Tibial nerve (tissue), 4 donors: ENCODE data around the gene CLCNKA. TPM values are rescaled to one million over a fixed set of nuclear protein-coding genes. Genes with fewer than 3 reads are reported as not detected.

Experiments
- DNase-seq, 2 donors: peaks; one replicate each; pipeline ENCODE4 v3.0.0-alpha.2; 2019; ENCODE audit warnings: low spot score in 2 of 2
- H3K27ac ChIP-seq, 4 donors: fragments of 200-600 bp; sonication (generic) in 3 of 4; one replicate each; pipeline ENCODE4 v1.5.1; 2017 to 2019; ENCODE audit warnings: mild to moderate bottlenecking in 1 of 4
- H3K27me3 ChIP-seq, 2 donors: fragments of 200-600 bp; sonication (generic) in 1 of 2; one replicate each; pipeline versions ENCODE4 v1.5.1 to v1.6.0; 2017 to 2019
- H3K36me3 ChIP-seq, 3 donors: fragments of 200-600 bp; sonication (generic); one replicate each; pipeline ENCODE4 v1.5.1; 2018 to 2019
- H3K4me1 ChIP-seq, 4 donors: fragments of 200-600 bp; sonication (generic) in 3 of 4; one replicate each; pipeline ENCODE4 v1.5.1; 2017 to 2019
- H3K4me3 ChIP-seq, 4 donors: fragments of 200-600 bp; sonication (generic) in 3 of 4; one replicate each; pipeline ENCODE4 v1.5.1; 2017 to 2019; ENCODE audit warnings: mild to moderate bottlenecking in 1 of 4, moderate library complexity in 1 of 4
- H3K9me3 ChIP-seq, 4 donors: fragments of 200-600 bp; sonication (generic) in 3 of 4; one replicate each; pipeline ENCODE4 v1.5.1; 2017 to 2019
- EP300 ChIP-seq, 2 donors: sonication (generic); formaldehyde crosslinking; IDR thresholded peaks; one replicate each; pipeline ENCODE4 v1.6.1; 2017; ENCODE audit warnings: antibody characterized with exemption in 2 of 2, mild to moderate bottlenecking in 1 of 2
- POLR2A ChIP-seq, 2 donors: fragments of 450-650 bp; IDR thresholded peaks; one replicate each; pipeline ENCODE4 v1.6.1; 2017; ENCODE audit warnings: antibody characterized with exemption in 2 of 2, mild to moderate bottlenecking in 2 of 2, moderate library complexity in 2 of 2
- WGBS, 2 donors: methylation state at CpG; one replicate each; pipeline ENCODE4 v1.1.5; 2018; 5-methylcytosine and 5-hydroxymethylcytosine counted together
- total RNA-seq, 4 donors: library from RNA; depleted of rRNA; stranded (reverse); fragments of >200 nt; gene quantifications; one replicate each; pipeline ENCODE4 v1.1.0, GENCODE V29; 2016
- TF ChIP-seq, protein P1 (sequence below), 5 experiments: fragments of 200-600 bp in 3 of 5; fragments of 450-650 bp in 2 of 5; sonication (generic) in 3 of 5; IDR thresholded peaks; one replicate each; pipeline ENCODE4 v1.5.1; 2016 to 2019; ENCODE audit warnings: antibody characterized with exemption in 5 of 5, mild to moderate bottlenecking in 3 of 5, moderate library complexity in 2 of 5

Gene CLCNKA
- total RNA-seq, 4 donors from 2014 or later = not detected

DNA sequence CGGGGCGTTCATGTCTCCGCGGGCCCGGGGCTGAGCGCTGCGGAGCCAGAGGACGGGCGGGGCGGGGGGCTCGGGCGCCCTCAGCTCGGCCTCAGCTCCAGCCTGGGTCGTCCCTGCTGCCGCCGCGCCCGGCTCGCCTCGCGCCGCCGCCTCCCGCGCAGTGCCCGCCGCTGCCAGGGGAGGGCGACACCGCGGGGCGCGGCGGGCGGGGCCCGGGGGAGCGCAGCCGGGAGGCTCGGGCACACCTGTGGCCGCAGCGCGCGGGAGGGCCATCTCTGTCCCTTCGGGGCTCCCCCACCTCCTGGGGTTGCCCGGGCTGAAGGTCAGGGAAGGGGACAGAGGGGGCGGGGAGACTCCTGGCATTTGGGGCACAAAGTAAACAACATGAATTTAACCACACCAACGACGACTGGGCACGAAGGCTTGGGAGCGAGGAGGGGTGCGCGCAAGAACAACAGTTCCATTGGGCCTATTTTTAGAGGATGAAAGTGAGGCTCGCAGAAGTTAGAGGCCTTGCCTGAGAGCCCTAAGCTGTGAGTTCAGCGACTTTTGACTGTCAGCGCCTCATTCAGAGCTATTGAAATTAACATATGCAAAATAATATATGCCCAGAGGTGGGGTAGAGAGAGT is 51.8 kb downstream of the CLCNKA start, which contains the start of gene FAM131C:
Gene FAM131C, minus strand, starts transcription at position 162 of the 630 bp plus-strand sequence. CDS start 209 bp downstream, outside the sequence.
- no peak within 1 kb of the TSS for H3K27ac ChIP-seq
- H3K4me3 ChIP-seq = peak within 1 kb of the TSS; percentile 22 to 52 (median 25)
- no peak for TF ChIP-seq POLR2A (IDR thresholded peaks at IDR 0.05)
- TF ChIP-seq EP300 (IDR thresholded peaks at IDR 0.05) = no peak
- TF ChIP-seq, protein P1, sequence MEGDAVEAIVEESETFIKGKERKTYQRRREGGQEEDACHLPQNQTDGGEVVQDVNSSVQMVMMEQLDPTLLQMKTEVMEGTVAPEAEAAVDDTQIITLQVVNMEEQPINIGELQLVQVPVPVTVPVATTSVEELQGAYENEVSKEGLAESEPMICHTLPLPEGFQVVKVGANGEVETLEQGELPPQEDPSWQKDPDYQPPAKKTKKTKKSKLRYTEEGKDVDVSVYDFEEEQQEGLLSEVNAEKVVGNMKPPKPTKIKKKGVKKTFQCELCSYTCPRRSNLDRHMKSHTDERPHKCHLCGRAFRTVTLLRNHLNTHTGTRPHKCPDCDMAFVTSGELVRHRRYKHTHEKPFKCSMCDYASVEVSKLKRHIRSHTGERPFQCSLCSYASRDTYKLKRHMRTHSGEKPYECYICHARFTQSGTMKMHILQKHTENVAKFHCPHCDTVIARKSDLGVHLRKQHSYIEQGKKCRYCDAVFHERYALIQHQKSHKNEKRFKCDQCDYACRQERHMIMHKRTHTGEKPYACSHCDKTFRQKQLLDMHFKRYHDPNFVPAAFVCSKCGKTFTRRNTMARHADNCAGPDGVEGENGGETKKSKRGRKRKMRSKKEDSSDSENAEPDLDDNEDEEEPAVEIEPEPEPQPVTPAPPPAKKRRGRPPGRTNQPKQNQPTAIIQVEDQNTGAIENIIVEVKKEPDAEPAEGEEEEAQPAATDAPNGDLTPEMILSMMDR (IDR thresholded peaks at IDR 0.05) = peak; percentile 20 to 87 (median 76)
- no peak for DNase-seq
- peaks cover 0 to 4% of the 10 kb centered on the region in 2 donors for H3K27me3 ChIP-seq
- no peaks in the 10 kb centered on the region for H3K9me3 ChIP-seq
- 3 to 4% methylated on average over 16 to 48 of the region's 54 CpGs for WGBS, 2 donors
- H3K4me1 ChIP-seq = peaks cover 0 to 25% (median 11%) of the 10 kb centered on the region in 4 donors
- H3K36me3 ChIP-seq = no peaks in the 10 kb centered on the region

DNA sequence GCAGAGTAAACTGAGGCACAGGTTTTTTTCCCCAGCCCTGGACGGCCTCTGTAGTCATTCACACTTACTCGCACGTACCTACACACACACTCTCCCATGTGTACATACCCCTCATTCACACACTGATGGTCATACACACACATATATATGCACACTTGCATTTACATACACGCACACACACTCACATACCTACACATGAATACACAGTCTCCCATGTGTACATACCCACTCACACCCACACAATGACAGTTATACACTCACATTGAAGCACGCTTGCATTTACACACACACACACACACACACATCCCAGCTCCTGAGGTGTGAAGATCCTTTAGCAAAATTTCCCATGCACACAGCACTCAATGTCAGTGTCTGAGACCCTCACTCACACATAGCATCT is 52.4 kb downstream of the CLCNKA start:
- Histone ChIP-seq H3K4me3 (no peak overlapping the region), H3K27me3 (peaks cover 0 to 4% of the 10 kb centered on the region in 2 donors), H3K27ac (no peak overlapping the region), H3K36me3 (no peaks in the 10 kb centered on the region), H3K9me3 (no peaks in the 10 kb centered on the region), H3K4me1 (peaks cover 0 to 30% (median 13%) of the 10 kb centered on the region in 4 donors)
- 78 to 82% methylated on average over 5 of the region's 5 CpGs for WGBS, 2 donors
- TF ChIP-seq, protein P1 (IDR thresholded peaks at IDR 0.05) = no peak
- TF ChIP-seq EP300 (IDR thresholded peaks at IDR 0.05) (no peak), POLR2A (IDR thresholded peaks at IDR 0.05) (no peak)
- DNase-seq = no peak

DNA sequence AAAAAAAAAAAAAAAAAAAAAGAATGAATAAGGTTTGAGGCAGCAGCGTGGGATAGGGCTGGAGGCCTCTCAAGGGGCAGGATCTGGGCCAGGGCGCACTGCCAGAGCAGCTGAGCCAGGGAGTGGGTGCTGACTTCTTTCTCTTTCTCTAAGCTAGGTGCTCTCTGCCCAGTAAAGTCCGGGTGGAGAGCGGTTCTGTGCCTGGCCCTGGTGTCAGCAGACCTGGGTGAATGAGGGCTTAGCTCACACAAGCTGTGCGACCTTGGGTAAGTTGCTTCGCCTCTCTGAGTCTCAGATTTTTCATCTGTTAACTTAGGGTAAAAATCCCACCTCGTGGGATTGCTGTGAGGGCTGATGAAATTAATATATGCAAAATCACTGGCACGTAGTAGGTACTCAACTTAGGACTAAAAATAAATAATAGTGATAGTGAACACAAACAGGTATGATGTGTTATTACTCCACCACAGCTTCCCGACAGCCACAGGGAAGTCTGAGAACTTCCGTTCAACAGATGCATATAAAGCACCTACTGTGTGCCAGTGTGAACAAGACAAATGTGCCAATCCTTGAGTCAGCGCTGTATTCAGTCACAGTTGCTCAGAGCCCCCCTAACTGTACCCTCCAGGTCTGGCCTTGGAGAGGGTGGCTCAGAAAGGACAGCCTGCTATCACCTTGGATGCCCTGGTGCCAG is 53.6 kb downstream of the CLCNKA start:
- TF ChIP-seq EP300 (IDR thresholded peaks at IDR 0.05) = no peak
- TF ChIP-seq, protein P1 (IDR thresholded peaks at IDR 0.05) = no peak
- 61 to 68% methylated on average over 11 of the region's 11 CpGs for WGBS, 2 donors
- H3K4me3 ChIP-seq = no peak overlapping the region
- no peaks in the 10 kb centered on the region for H3K9me3 ChIP-seq
- H3K27me3 ChIP-seq = peaks cover 0 to 4% of the 10 kb centered on the region in 2 donors
- H3K36me3 ChIP-seq = no peaks in the 10 kb centered on the region
- no peak for DNase-seq
- peaks cover 0 to 34% (median 13%) of the 10 kb centered on the region in 4 donors for H3K4me1 ChIP-seq
- no peak overlapping the region for H3K27ac ChIP-seq

DNA sequence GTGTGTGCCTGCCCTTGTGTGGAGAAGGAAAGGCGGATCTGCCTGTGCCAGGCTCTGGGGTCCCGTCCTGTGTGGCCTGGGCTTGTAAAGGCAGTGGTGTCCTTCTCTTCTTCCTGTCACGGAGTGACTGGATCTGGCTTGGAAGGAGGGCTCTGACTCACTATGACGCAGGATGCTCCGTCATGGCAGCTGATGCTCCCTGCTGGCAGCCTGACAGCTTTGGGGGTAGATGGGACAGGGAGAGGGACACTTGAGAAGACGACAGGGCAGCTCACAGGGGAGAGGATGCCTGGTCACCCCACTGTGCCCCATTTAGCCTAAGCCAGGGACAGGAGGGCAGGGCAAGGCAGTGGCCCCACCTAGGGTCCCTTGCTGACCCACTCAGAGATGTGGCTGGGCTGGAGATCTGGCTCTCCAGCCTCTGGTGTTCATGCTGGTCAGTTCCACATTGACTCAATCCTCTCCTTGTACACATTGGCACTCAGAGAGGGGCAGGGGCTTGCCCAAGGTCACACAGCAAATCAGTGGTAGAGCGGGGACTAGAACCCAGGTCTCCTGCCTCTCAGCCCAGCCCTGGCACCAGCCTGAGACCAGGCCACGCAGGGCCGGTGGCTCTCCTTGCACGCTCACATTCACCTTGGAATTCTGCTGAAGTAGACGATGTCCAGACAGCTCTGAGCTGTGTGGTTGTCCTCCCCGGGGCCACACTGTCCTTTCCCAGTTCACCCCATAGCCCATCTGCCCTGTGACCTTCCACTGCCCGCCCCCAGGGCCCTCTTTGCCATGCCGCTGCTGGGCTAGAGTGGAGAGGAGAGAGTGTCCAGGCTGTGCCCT is 54.4 kb downstream of the CLCNKA start:
- Histone ChIP-seq H3K36me3 (no peaks in the 10 kb centered on the region), H3K9me3 (no peaks in the 10 kb centered on the region), H3K4me1 (peaks cover 0 to 34% (median 13%) of the 10 kb centered on the region in 4 donors), H3K27ac (no peak overlapping the region), H3K27me3 (peaks cover 0 to 4% of the 10 kb centered on the region in 2 donors), H3K4me3 (no peak overlapping the region)
- 76 to 86% methylated on average over 9 to 14 of the region's 14 CpGs for WGBS, 2 donors
- TF ChIP-seq POLR2A (IDR thresholded peaks at IDR 0.05) = no peak
- TF ChIP-seq EP300 (IDR thresholded peaks at IDR 0.05) = no peak
- TF ChIP-seq, protein P1 (IDR thresholded peaks at IDR 0.05) = no peak
- DNase-seq = no peak
